HG03378 (cell line): ENCODE data around the gene SLIT1.

Source experiments
- ATAC-seq: cut with Tn5 transposase; IDR thresholded peaks from one replicate; pipeline ENCODE4 v1.9.1; 2021; ENCODE audit warnings: mild to moderate bottlenecking, moderate library complexity; ENCODE audit not compliant: unreplicated experiment

SLIT1 gene

GRCh38 chr10:97067716-97068391, 117.9 kb downstream of the SLIT1 start:
- ATAC-seq, result no peak

- ATAC-seq, result no peak
Measured at GRCh38 chr10:97066877-97067555, 118.7 kb downstream of the SLIT1 start.

GRCh38 chr10:97065686-97066660, 119.8 kb downstream of the SLIT1 start:
- no peak for ATAC-seq

- no peak for ATAC-seq
Measured at GRCh38 chr10:97065128-97065527, 120.6 kb downstream of the SLIT1 start.

- ATAC-seq, result no peak
Measured at GRCh38 chr10:97063983-97064837, 121.5 kb downstream of the SLIT1 start.

GRCh38 chr10:97063271-97063982, 122.3 kb downstream of the SLIT1 start:
- no peak for ATAC-seq

GRCh38 chr10:97062456-97062855, 123.3 kb downstream of the SLIT1 start:
- ATAC-seq, result no peak

GRCh38 chr10:97062046-97062445, 123.7 kb downstream of the SLIT1 start:
- ATAC-seq, result no peak

GRCh38 chr10:97061423-97061822, 124.3 kb downstream of the SLIT1 start:
- ATAC-seq, result no peak

GRCh38 chr10:97060441-97061084, 125.2 kb downstream of the SLIT1 start:
- ATAC-seq, result no peak

GRCh38 chr10:97059872-97060205, 125.9 kb downstream of the SLIT1 start:
- no peak for ATAC-seq

GRCh38 chr10:97059006-97059871, 126.5 kb downstream of the SLIT1 start:
- ATAC-seq, result no peak

GRCh38 chr10:97058521-97058920, 127.2 kb downstream of the SLIT1 start:
- ATAC-seq, result no peak

- ATAC-seq, result no peak
Measured at GRCh38 chr10:97057491-97058235, 128.1 kb downstream of the SLIT1 start.

GRCh38 chr10:97056003-97056630, 129.6 kb downstream of the SLIT1 start:
- ATAC-seq, result no peak

- no peak for ATAC-seq
Measured at GRCh38 chr10:97053276-97053675, 132.5 kb downstream of the SLIT1 start.

- no peak for ATAC-seq
Measured at GRCh38 chr10:97050956-97051496, 134.7 kb downstream of the SLIT1 start.
